Thymus (tissue), 11 donors: Measurements from ENCODE around the gene RASGRP1. TPM values are rescaled to one million over a fixed set of nuclear protein-coding genes. Genes with fewer than 3 reads are reported as not detected.

Experiments used
- DNase-seq, 9 donors: peaks; one replicate each; pipeline ENCODE4 v3.0.0-alpha.2; 2013; ENCODE audit warnings: low spot score in 9 of 9, low read depth in 6 of 9, missing footprints in 1 of 9
- H3K27ac ChIP-seq, 2 donors: one replicate each; pipeline ENCODE4 v1.5.1; 2013; ENCODE audit warnings: control low read depth in 1 of 2, low read depth in 1 of 2, low read length in 1 of 2, mild to moderate bottlenecking in 1 of 2, moderate library complexity in 1 of 2
- H3K27me3 ChIP-seq, 2 donors: one replicate each; pipeline ENCODE4 v1.5.1; 2013; ENCODE audit warnings: low read length in 1 of 2; ENCODE audit not compliant: control insufficient read depth in 2 of 2, insufficient read depth in 1 of 2
- H3K36me3 ChIP-seq, 2 donors: one replicate each; pipeline ENCODE4 v1.5.1; 2013; ENCODE audit warnings: low read length in 1 of 2, mild to moderate bottlenecking in 1 of 2, moderate library complexity in 1 of 2; ENCODE audit not compliant: control insufficient read depth in 2 of 2, insufficient read depth in 2 of 2
- H3K4me1 ChIP-seq, 2 donors: one replicate each; pipeline ENCODE4 v1.5.1; 2013; ENCODE audit warnings: low read length in 2 of 2; ENCODE audit not compliant: control insufficient read depth in 2 of 2, insufficient read depth in 2 of 2
- H3K4me3 ChIP-seq, 2 donors: one replicate each; pipeline ENCODE4 v1.5.1; 2013; ENCODE audit warnings: low read length in 2 of 2, control low read depth in 1 of 2, mild to moderate bottlenecking in 1 of 2
- H3K9me3 ChIP-seq, 2 donors: one replicate each; pipeline ENCODE4 v1.5.1; 2013; ENCODE audit warnings: low read length in 1 of 2, mild to moderate bottlenecking in 1 of 2; ENCODE audit not compliant: control insufficient read depth in 2 of 2, insufficient read depth in 1 of 2
- WGBS: extraction: QIAGEN DNeasy Blood & Tissue Kit; methylation state at CpG from one replicate; pipeline ENCODE4 v1.1.7; 2013; 5-methylcytosine and 5-hydroxymethylcytosine counted together
- polyA plus RNA-seq: library from polyadenylated mRNA; stranded (reverse); fragments of 200-250 nt; gene quantifications from one replicate; pipeline ENCODE4 v1.2.3, GENCODE V29; 2013
- total RNA-seq: library from RNA; stranded (reverse); fragments of 120-200 nt; gene quantifications from one replicate; pipeline ENCODE4 v1.2.4, GENCODE V29; 2013
- donor health status: healthy.

The RASGRP1 gene
- total and polyA plus RNA-seq, 2 donors, result 12.3 to 53.3 TPM

- WGBS, result 92% methylated on average over 2 of the region's 2 CpGs
- H3K36me3 ChIP-seq, result peaks cover 68 to 87% of the 10 kb centered on the region in 2 donors
- no peak for DNase-seq
- H3K4me3 ChIP-seq, result no peak overlapping the region
- no peaks in the 10 kb centered on the region for H3K27me3 ChIP-seq
- no peaks in the 10 kb centered on the region for H3K4me1 ChIP-seq
- no peak overlapping the region for H3K27ac ChIP-seq
- H3K9me3 ChIP-seq, result no peaks in the 10 kb centered on the region
These were observed 50.0 kb downstream of the RASGRP1 start for GRCh38 chr15:38514601-38515000.

DNA sequence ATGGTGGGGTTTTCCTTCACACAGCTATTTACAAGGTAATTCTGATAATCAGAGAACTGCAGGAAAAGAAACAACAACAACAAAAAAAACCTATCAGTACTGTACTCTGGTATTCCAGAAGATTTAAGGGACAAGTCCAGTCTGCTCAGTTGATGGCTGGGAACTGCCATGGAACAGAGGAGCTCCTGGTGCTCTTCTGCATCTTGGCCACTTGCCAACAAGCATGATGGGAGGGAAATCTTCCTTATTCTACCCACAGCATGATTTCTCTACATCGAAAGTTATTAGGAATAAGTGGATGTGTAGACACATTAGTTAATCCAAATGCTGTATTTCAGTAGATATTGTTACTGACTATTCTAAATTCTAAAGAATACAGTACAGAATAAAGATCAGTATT, 51.7 kb downstream of the RASGRP1 start:
- 97% methylated on average over 1 of the region's 1 CpG for WGBS
- Histone ChIP-seq H3K36me3 (peaks cover 67 to 90% of the 10 kb centered on the region in 2 donors), H3K9me3 (no peaks in the 10 kb centered on the region), H3K4me3 (no peak overlapping the region), H3K27ac (no peak overlapping the region), H3K27me3 (no peaks in the 10 kb centered on the region), H3K4me1 (no peaks in the 10 kb centered on the region)
- DNase-seq, result no peak

GRCh38 chr15:38509152-38509551, 55.5 kb downstream of the RASGRP1 start:
- WGBS, result 98% methylated on average over 4 of the region's 4 CpGs
- peaks cover 69 to 92% of the 10 kb centered on the region in 2 donors for H3K36me3 ChIP-seq
- H3K4me3 ChIP-seq, result no peak overlapping the region
- H3K9me3 ChIP-seq, result no peaks in the 10 kb centered on the region
- no peak overlapping the region for H3K27ac ChIP-seq
- no peaks in the 10 kb centered on the region for H3K27me3 ChIP-seq
- no peak for DNase-seq
- no peaks in the 10 kb centered on the region for H3K4me1 ChIP-seq

GRCh38 chr15:38508647-38509046, 56.0 kb downstream of the RASGRP1 start:
- H3K36me3 ChIP-seq, result peaks cover 66 to 92% of the 10 kb centered on the region in 2 donors
- no peak for DNase-seq
- H3K4me1 ChIP-seq, result no peaks in the 10 kb centered on the region
- H3K27ac ChIP-seq, result no peak overlapping the region
- H3K9me3 ChIP-seq, result no peaks in the 10 kb centered on the region
- WGBS, result 76% methylated on average over 3 of the region's 3 CpGs
- no peaks in the 10 kb centered on the region for H3K27me3 ChIP-seq
- H3K4me3 ChIP-seq, result no peak overlapping the region

GRCh38 chr15:38507570-38507969, 57.0 kb downstream of the RASGRP1 start:
- WGBS, result 97% methylated on average over 7 of the region's 7 CpGs
- Histone ChIP-seq H3K36me3 (peaks cover 67 to 92% of the 10 kb centered on the region in 2 donors), H3K4me1 (no peaks in the 10 kb centered on the region), H3K27me3 (no peaks in the 10 kb centered on the region), H3K4me3 (no peak overlapping the region), H3K27ac (no peak overlapping the region), H3K9me3 (no peaks in the 10 kb centered on the region)
- no peak for DNase-seq

DNA sequence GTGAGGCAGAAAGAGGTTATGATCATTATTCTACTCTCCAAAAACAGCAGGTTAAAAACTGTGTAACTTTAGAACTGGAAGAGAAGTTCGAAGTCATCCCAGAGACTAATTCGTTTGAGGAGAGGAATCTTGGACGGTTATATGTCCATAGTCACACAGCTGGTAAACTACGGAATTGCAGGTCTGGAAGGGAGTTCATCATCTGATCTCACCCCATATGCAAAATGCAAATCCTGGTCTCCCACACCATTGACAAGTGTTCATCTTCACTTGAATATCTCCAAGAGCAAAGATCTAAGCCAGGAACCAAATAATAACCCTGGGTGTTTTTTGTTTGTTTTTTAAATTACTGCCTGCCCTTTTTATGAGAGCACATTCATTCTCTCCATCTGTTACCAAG, 57.6 kb downstream of the RASGRP1 start:
- no peak overlapping the region for H3K4me3 ChIP-seq
- H3K36me3 ChIP-seq, result peaks cover 66 to 92% of the 10 kb centered on the region in 2 donors
- no peak overlapping the region for H3K27ac ChIP-seq
- H3K4me1 ChIP-seq, result no peaks in the 10 kb centered on the region
- no peaks in the 10 kb centered on the region for H3K9me3 ChIP-seq
- no peak for DNase-seq
- H3K27me3 ChIP-seq, result no peaks in the 10 kb centered on the region
- 81% methylated on average over 4 of the region's 4 CpGs for WGBS

DNA sequence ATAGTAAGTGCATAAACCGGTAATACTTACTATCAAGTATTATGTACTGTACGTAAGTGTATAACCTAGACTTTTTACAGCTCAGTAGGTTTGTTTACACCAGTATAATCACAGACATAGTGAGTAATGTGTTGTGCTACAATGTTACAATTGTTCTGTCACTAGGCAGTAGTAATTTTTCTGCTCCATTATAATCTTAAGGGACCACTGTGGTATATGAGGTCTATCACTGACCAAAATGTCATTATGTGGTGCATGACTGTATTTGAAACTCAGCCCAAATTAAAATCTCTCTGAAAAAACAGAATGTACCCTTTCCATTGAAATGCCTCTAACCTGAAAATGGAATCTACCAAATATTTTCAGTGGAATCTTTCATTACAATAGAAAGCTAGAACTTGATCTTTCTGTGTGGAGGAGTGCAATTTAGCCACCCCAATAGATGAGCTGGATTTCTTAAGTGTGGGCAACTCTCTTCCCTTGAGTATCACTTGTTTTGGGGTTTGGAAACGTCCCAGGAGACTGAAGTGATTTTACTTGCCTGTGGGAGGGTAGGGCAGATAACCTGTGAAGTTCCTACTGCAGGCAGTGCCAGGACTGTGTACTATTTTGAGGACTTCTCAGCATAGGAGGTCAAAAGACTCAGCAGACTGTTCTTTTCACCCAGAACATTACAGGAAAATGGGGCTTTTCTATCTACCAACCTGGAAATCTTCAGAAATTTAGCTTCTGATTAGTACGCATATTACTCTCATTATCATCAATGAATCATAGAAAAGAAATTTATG, 59.7 kb downstream of the RASGRP1 start:
- peaks cover 62 to 89% of the 10 kb centered on the region in 2 donors for H3K36me3 ChIP-seq
- WGBS, result 95% methylated on average over 4 of the region's 4 CpGs

DNA sequence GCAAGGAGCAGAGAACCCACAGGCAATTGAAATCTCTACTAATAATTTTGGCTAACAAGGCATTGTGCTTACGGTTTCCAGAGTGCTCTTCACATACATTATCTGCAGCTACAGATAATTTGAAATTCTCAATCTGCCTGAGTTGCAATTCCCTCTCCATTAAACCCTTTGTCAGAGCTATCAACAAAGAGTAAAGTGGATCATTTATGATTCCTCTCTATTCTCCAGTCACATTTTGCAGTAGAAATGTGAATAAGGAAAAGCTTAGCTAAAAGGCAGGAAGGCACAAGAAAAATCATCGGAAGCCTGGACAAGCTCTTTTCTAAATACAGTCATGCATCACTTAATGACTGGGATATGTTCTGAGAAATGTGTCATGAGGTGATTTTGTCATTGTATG, 61.1 kb downstream of the RASGRP1 start:
- Histone ChIP-seq H3K4me3 (no peak overlapping the region), H3K27ac (no peak overlapping the region), H3K36me3 (peaks cover 68 to 90% of the 10 kb centered on the region in 2 donors), H3K27me3 (no peaks in the 10 kb centered on the region), H3K9me3 (no peaks in the 10 kb centered on the region), H3K4me1 (no peaks in the 10 kb centered on the region)
- no peak for DNase-seq
- WGBS, result 97% methylated on average over 2 of the region's 2 CpGs

More for the DNA sequence above, 59.7 kb downstream of the RASGRP1 start:
- H3K4me3 ChIP-seq, result no peak overlapping the region
- no peak for DNase-seq
- H3K27ac ChIP-seq, result no peak overlapping the region
- H3K9me3 ChIP-seq, result no peaks in the 10 kb centered on the region
- no peaks in the 10 kb centered on the region for H3K4me1 ChIP-seq
- no peaks in the 10 kb centered on the region for H3K27me3 ChIP-seq

DNA sequence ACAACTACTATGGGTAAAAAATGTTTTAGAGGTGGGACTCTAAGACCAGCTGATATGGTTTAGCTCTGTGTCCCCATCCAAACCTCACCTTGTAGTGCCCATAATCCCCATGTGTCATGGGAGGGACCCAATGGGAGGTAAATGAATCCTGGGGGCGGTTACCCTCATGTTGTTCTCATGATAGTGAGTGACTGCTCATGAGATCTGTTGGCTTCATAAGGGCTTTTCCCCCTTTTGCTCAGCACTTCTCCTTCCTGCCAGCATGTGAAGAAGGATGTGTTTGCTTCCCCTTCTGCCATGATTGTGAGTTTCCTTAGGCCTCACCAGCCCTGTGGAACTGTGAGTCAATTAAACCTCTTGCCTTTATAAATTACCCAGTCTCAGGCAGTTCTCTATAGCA, 65.0 kb downstream of the RASGRP1 start:
- Histone ChIP-seq H3K27ac (no peak overlapping the region), H3K4me3 (no peak overlapping the region), H3K27me3 (no peaks in the 10 kb centered on the region), H3K36me3 (peaks cover 50 to 85% of the 10 kb centered on the region in 2 donors), H3K4me1 (no peaks in the 10 kb centered on the region), H3K9me3 (no peaks in the 10 kb centered on the region)
- DNase-seq, result no peak
- 98% methylated on average over 1 of the region's 1 CpG for WGBS
